Mesendoderm (in vitro differentiated cells): ENCODE measurements around the gene TMEM179.

Source experiments
- DNase-seq: peaks from one replicate; pipeline ENCODE4 v3.0.0; 2013
- H2AK5ac ChIP-seq: 2 replicates; pipeline ENCODE4 v1.6.1; 2013; ENCODE audit warnings: low read length, inconsistent platforms
- H2BK120ac ChIP-seq: 2 replicates; pipeline ENCODE4 v1.6.1; 2013; ENCODE audit warnings: low read depth, mild to moderate bottlenecking, low read length, moderate library complexity, mixed read lengths
- H2BK15ac ChIP-seq: replicated peaks from 2 replicates; pipeline ENCODE4 v1.6.1; 2013; ENCODE audit warnings: low read depth, mild to moderate bottlenecking, moderate library complexity
- H2BK5ac ChIP-seq: 2 replicates; pipeline ENCODE4 v1.6.1; 2013; ENCODE audit warnings: low read length, inconsistent platforms
- H3K18ac ChIP-seq: 2 replicates; pipeline ENCODE4 v1.6.1; 2013; ENCODE audit warnings: mild to moderate bottlenecking, low read length, mixed read lengths
- H3K23ac ChIP-seq: one replicate; pipeline ENCODE4 v1.6.1; 2013; ENCODE audit warnings: low read length
- H3K27ac ChIP-seq: 2 replicates; pipeline ENCODE4 v1.5.1; 2013; ENCODE audit warnings: low read depth, mild to moderate bottlenecking, inconsistent platforms, low read length, moderate library complexity
- H3K27me3 ChIP-seq: 2 replicates; pipeline ENCODE4 v1.6.1; 2013; ENCODE audit warnings: low read length, control low read depth, mild to moderate bottlenecking, inconsistent platforms; ENCODE audit not compliant: insufficient read depth, poor library complexity
- H3K36me3 ChIP-seq: 2 replicates; pipeline ENCODE4 v1.6.1; 2013; ENCODE audit warnings: low read length, inconsistent platforms; ENCODE audit not compliant: control insufficient read depth, insufficient read depth
- H3K4ac ChIP-seq: one replicate; pipeline ENCODE4 v1.6.1; 2013; ENCODE audit warnings: low read depth, mild to moderate bottlenecking, low read length, moderate library complexity
- H3K4me1 ChIP-seq: 2 replicates; pipeline ENCODE4 v1.6.1; 2013; ENCODE audit warnings: low read depth, low read length, inconsistent platforms; ENCODE audit not compliant: control insufficient read depth
- H3K4me2 ChIP-seq: 2 replicates; pipeline ENCODE4 v1.6.1; 2013; ENCODE audit warnings: low read length
- H3K4me3 ChIP-seq: 2 replicates; pipeline ENCODE4 v1.5.1; 2013; ENCODE audit warnings: mild to moderate bottlenecking, low read length
- H3K56ac ChIP-seq: one replicate; pipeline ENCODE4 v1.6.1; 2013; ENCODE audit warnings: low read length
- H3K79me1 ChIP-seq: 2 replicates; pipeline ENCODE4 v1.6.1; 2013; ENCODE audit warnings: low read length, inconsistent platforms
- H3K79me2 ChIP-seq: 2 replicates; pipeline ENCODE4 v1.6.1; 2013; ENCODE audit warnings: mild to moderate bottlenecking, low read length; ENCODE audit not compliant: control insufficient read depth, insufficient read depth
- H3K9ac ChIP-seq: 2 replicates; pipeline ENCODE4 v1.6.1; 2013; ENCODE audit warnings: low read length, inconsistent platforms
- H4K5ac ChIP-seq: one replicate; pipeline ENCODE4 v1.6.1; 2013; ENCODE audit warnings: low read length
- H4K8ac ChIP-seq: one replicate; pipeline ENCODE4 v1.6.1; 2013; ENCODE audit warnings: low read depth, mild to moderate bottlenecking, control low read depth, low read length, moderate library complexity
- whole genome bisulfite sequencing: extraction: QIAGEN DNeasy Blood & Tissue Kit; methylation state at CpG from one replicate; pipeline ENCODE4 v1.1.7; 2013; ENCODE audit warnings: low lambda C conversion rate, missing lambda C conversion rate; ENCODE audit not compliant: insufficient coverage; ENCODE audit errors: extremely low coverage; 5-methylcytosine and 5-hydroxymethylcytosine counted together

Gene TMEM179

DNA sequence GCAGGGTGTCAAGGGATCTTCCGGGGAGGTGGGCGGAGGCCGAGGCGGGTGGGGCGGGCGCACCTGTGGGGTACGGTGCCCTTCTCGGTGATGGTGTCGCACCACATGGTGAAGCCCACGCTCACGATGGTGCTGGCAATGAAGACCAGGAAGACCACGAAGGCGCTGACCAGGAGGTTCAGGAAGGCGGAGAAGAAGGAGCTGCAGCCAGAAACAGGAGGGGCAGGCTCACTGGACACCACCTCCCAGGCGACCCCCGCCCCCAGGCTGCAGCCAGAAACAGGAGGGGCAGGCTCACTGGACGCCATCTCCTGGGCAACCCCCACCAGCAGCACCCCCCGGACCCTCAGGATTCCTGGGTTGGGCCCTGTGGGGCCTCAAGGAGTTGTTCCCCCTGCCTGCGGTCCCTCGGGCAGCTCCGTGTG, 7.6 kb downstream of the TMEM179 start:
- H2BK5ac ChIP-seq, result no peak overlapping the region
- DNase-seq, result no peak
- no peak overlapping the region for H2BK120ac ChIP-seq
- no peak overlapping the region for H3K4ac ChIP-seq
- no peak overlapping the region for H2AK5ac ChIP-seq
- H3K9ac ChIP-seq, result no peak overlapping the region
- no CpG with 5 or more reads among the region's 21 CpGs for WGBS
- H3K36me3 ChIP-seq, result no peaks in the 10 kb centered on the region
- no peaks in the 10 kb centered on the region for H3K79me2 ChIP-seq
- no peaks in the 10 kb centered on the region for H3K4me1 ChIP-seq
- H4K8ac ChIP-seq, result no peak overlapping the region
- no peak overlapping the region for H2BK15ac ChIP-seq
- H3K27me3 ChIP-seq, result no peaks in the 10 kb centered on the region
- H3K79me1 ChIP-seq, result no peaks in the 10 kb centered on the region
- no peak overlapping the region for H3K27ac ChIP-seq
- no peak overlapping the region for H3K23ac ChIP-seq
- H4K5ac ChIP-seq, result no peak overlapping the region
- H3K4me2 ChIP-seq, result no peak overlapping the region
- no peak overlapping the region for H3K18ac ChIP-seq
- H3K4me3 ChIP-seq, result no peak overlapping the region
- no peak overlapping the region for H3K56ac ChIP-seq

DNA sequence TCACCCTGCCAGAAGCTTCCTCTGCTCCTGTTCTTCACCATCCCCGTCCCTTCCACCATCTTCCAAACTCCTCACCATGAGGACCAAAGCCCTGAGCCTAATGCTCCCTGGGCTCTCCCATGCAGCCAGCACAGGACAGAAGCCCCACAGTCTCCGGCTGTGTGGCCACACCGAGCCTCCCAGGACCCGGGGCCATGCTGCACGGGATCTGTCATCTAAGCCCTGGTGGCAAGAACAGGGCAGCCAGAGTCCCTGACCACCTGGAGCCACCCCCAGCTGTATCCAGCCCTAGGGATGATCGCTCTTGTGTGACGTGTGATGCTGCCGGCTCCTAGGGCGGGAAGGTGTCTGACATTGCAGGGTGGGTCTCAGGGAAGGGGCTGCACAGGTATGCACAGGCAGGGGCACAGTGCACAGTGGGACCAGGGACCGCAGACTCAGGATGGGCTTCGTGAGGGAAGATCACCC, 8.1 kb downstream of the TMEM179 start:
- no peak overlapping the region for H2AK5ac ChIP-seq
- no peak overlapping the region for H2BK120ac ChIP-seq
- H3K23ac ChIP-seq, result no peak overlapping the region
- H3K27me3 ChIP-seq, result no peaks in the 10 kb centered on the region
- WGBS, result no CpG with 5 or more reads among the region's 11 CpGs
- no peak overlapping the region for H3K18ac ChIP-seq
- no peak overlapping the region for H2BK5ac ChIP-seq
- H3K56ac ChIP-seq, result no peak overlapping the region
- H4K8ac ChIP-seq, result no peak overlapping the region
- H3K4me1 ChIP-seq, result no peaks in the 10 kb centered on the region
- no peak overlapping the region for H3K4me3 ChIP-seq
- H3K4ac ChIP-seq, result no peak overlapping the region
- H2BK15ac ChIP-seq, result no peak overlapping the region
- no peak for DNase-seq
- H4K5ac ChIP-seq, result no peak overlapping the region
- no peaks in the 10 kb centered on the region for H3K36me3 ChIP-seq
- H3K79me1 ChIP-seq, result no peaks in the 10 kb centered on the region
- no peak overlapping the region for H3K27ac ChIP-seq
- no peaks in the 10 kb centered on the region for H3K79me2 ChIP-seq
- no peak overlapping the region for H3K4me2 ChIP-seq
- no peak overlapping the region for H3K9ac ChIP-seq

DNA sequence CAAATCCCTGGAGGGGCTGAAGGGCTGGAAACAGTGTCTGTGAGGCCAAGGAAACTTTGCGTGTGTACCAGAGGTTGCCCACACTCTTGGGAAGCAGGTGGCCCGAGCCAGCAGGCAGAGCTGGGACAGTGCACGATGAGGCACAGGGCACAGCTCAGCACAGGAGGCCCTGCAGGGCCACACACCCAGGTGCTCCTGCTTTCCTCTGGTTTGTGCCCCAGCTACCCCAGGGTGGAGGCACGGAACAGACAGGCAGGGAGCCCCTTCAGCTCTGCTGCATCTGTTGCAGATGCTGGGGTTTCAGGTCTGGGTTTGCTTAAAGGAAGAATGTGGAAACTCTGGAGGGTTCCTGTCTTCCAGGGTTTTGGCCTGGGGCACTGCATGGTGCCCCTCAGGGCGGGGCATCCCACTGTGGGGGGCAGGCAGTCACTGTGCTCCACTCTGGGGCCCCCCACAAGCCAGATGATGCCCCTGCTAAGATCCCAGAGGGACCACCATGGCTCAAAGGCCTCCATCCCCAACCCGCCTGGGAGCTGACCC, 8.6 kb downstream of the TMEM179 start:
- no peaks in the 10 kb centered on the region for H3K27me3 ChIP-seq
- no peak for DNase-seq
- no peak overlapping the region for H2BK5ac ChIP-seq
- no peak overlapping the region for H3K27ac ChIP-seq
- H3K56ac ChIP-seq, result no peak overlapping the region
- no peaks in the 10 kb centered on the region for H3K79me1 ChIP-seq
- no peaks in the 10 kb centered on the region for H3K79me2 ChIP-seq
- no peak overlapping the region for H3K23ac ChIP-seq
- H2BK120ac ChIP-seq, result no peak overlapping the region
- no peak overlapping the region for H3K4ac ChIP-seq
- no peak overlapping the region for H3K9ac ChIP-seq
- H4K8ac ChIP-seq, result no peak overlapping the region
- no peaks in the 10 kb centered on the region for H3K36me3 ChIP-seq
- no peak overlapping the region for H3K4me3 ChIP-seq
- H3K4me2 ChIP-seq, result no peak overlapping the region
- no peaks in the 10 kb centered on the region for H3K4me1 ChIP-seq
- no peak overlapping the region for H2BK15ac ChIP-seq
- no peak overlapping the region for H2AK5ac ChIP-seq
- no peak overlapping the region for H4K5ac ChIP-seq
- WGBS, result no CpG with 5 or more reads among the region's 6 CpGs
- H3K18ac ChIP-seq, result no peak overlapping the region

DNA sequence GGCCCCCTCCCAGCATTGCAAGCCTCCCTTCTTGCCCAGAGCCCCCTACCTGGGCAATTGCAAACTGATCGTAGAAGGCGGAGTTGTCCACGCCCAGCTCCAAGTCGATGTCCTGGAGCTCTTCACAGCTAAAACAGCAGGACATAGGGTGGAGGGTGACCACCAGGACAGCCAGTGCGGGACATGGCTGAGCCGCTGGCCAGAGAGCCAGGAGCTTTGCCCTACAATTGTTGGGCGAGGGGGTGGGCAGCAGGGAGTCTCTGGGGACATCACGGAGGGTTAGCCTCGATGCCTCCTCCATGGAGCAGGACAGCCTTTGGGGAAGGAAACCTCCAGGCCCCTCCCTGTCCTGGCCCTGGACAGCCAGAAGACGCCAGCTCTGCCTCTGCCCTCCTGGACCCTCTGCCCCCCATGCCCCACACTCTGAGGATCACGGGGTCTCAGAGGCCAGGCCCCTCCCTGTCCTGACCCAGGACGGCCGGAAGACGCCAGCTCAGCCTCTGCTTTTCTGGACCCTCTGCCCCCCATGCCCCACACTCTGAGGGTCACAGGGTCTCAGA, 9.4 kb downstream of the TMEM179 start:
- Histone ChIP-seq H3K23ac (no peak overlapping the region), H3K27ac (no peak overlapping the region), H3K4me2 (no peak overlapping the region), H3K79me1 (no peaks in the 10 kb centered on the region), H3K79me2 (no peaks in the 10 kb centered on the region), H3K4ac (no peak overlapping the region), H2AK5ac (no peak overlapping the region), H3K18ac (no peak overlapping the region), H2BK5ac (no peak overlapping the region), H3K56ac (no peak overlapping the region), H3K9ac (no peak overlapping the region), H2BK120ac (no peak overlapping the region), H4K8ac (no peak overlapping the region), H3K4me3 (no peak overlapping the region), H4K5ac (no peak overlapping the region), H3K4me1 (no peaks in the 10 kb centered on the region), H2BK15ac (no peak overlapping the region), H3K27me3 (no peaks in the 10 kb centered on the region), H3K36me3 (no peaks in the 10 kb centered on the region)
- DNase-seq, result no peak
- WGBS, result no CpG with 5 or more reads among the region's 14 CpGs

DNA sequence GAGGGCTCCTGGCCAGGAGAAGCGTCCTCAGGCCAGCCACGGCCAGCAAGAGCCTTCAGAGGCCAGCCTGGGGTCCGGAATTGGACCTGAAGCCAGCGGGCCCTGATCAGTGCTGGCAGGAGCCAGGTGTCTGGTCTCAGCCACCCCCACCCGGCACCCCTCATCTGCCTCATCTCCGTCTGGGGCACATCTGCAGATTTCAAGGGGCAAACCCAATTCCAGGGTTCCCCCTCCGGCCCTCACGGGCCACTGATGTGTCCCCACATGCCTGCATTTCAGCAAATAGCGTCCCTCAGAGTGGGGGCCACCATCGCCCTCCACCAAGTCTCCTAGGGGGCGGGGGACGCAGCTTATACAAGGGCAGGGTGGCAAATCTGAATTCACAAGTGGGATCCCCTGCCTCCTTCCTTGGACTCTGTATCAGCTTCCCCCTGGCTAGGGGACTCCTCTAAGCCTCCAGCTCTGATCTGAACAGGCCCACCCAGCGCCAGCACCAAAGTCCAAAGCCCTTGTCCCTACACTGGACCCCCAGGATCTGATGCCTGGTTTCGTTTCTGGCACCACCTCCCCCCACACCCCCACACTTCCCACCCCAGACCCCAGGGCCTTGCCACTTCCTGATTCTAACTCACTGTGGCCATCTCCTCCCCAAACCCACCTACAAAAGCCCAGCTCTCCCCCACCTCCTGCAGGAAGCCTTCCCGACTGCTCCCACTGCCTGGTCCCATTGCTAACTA, 10.1 kb downstream of the TMEM179 start:
- no peak for DNase-seq
- no peak overlapping the region for H3K9ac ChIP-seq
- no peaks in the 10 kb centered on the region for H3K27me3 ChIP-seq
- no peak overlapping the region for H3K27ac ChIP-seq
- no peak overlapping the region for H4K5ac ChIP-seq
- H4K8ac ChIP-seq, result no peak overlapping the region
- WGBS, result no CpG with 5 or more reads among the region's 15 CpGs
- H3K4me2 ChIP-seq, result no peak overlapping the region
- no peaks in the 10 kb centered on the region for H3K4me1 ChIP-seq
- no peak overlapping the region for H2BK5ac ChIP-seq
- no peak overlapping the region for H3K4me3 ChIP-seq
- H3K4ac ChIP-seq, result no peak overlapping the region
- no peak overlapping the region for H2AK5ac ChIP-seq
- H3K56ac ChIP-seq, result no peak overlapping the region
- H3K79me2 ChIP-seq, result no peaks in the 10 kb centered on the region
- no peak overlapping the region for H2BK120ac ChIP-seq
- H3K23ac ChIP-seq, result no peak overlapping the region
- no peaks in the 10 kb centered on the region for H3K79me1 ChIP-seq
- H3K18ac ChIP-seq, result no peak overlapping the region
- H3K36me3 ChIP-seq, result no peaks in the 10 kb centered on the region
- no peak overlapping the region for H2BK15ac ChIP-seq
